Measurements from ENCODE around the gene GALNT6.

The GALNT6 gene

DNA sequence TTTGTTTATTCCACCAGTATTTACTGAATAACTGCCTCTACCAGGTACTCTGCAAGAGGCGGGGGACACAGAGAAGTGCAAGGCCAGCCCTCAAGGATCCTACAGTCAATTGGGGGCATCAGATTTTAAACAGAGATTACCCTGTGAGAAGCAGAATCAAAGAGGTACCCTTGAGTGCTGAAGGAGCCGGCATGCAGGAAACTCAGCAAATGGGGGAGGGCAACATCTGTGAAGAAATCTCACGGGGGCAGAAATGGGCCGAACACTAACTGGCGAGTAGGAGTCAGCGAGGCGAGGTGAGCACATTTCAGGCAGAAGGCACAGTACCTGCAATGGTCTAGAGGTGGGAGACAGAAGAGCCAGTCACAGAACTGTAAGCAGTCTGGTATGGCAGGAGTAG, 9.0 kb downstream of the GALNT6 start:
- no peak for DNase-seq (ENCODE audit: low read depth in 1 of 2, low spot score in 1 of 2)

DNA sequence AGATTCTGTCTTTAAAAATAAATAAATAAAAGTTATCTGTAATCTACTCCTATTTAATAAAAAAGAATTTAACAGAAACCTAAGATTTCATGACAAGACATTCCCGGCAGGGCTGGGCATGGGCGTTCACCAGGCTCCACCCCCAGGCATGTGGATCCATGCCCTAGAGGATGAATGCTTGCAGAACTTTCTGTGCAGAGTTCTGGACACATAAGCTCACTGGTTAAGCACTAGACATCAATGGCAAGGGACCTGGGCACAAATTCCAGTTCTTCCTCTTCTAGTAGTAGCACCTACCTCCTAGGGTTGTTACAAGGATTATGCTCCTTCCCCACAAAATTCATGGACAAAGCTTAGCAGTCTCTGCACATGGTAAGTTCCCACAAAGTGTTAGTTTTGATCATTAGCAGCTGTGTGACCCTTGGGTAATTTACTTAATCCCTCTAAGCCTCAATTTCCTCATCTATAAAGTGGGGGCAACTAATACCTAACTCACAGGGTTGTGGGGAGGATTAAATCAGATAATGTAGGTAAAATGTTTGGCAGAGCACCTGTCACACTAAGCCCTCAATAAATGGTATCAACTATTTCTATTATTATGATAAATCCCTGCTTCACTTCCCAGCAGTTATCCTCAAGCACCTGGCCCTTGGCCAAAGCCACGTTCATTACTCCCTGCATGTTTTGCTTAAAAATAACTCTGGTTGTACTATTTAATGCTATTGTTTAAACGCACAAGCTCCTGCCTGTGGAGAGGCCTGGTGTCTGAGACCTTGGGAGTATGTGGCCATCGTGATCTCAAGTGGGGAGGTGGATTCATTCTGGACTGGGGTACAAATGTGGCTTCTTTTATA, 9.8 kb downstream of the GALNT6 start:
- no peak for DNase-seq (ENCODE audit: low read depth in 1 of 2, low spot score in 1 of 2)

DNA sequence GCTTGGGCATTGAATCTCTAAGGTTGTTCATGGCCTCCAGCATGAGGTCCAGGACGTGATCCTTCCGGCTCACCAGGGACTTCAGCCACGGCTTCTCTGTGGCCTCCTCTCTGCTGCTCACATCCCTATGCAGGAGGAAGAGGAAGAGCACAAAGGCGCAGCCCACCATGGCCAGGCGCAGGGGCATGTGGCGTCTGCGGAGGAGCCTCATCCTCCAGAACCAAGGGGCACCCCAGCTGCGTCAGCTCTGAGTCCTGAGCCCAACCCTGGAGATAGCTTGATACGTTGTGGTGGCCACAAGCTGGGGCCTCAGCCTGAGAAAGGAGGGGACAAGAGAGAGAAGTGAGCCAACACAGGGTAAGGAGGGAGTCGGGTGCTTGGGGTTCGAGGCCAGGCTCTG, 11.6 kb downstream of the GALNT6 start:
- DNase-seq (ENCODE audit: low read depth in 1 of 2, low spot score in 1 of 2), result no peak

- no peak for DNase-seq (ENCODE audit: low read depth in 1 of 2, low spot score in 1 of 2)
Measured at GRCh38 chr12:51378749-51379148, 12.5 kb downstream of the GALNT6 start.

- DNase-seq (ENCODE audit: low read depth in 1 of 2, low spot score in 1 of 2), result no peak
Measured at GRCh38 chr12:51377099-51377984, 13.9 kb downstream of the GALNT6 start.

DNA sequence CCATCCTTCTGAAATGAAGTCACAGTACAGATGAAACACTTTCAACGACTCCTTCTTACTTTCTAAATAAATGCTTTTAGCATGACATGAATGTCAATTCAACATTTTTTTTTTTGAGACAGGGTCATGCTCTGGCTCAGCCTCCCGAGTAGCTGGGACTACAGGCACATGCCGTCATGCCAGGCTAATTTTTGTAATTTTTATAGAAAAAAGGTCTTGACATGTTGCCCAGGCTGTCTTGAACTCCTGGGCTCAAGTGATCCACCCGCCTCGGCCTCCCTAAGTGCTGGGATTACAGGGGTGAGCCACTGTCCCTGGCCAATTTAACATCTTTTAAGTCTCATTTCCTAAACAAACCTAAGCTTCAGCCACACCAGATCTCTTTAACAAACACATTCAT, 16.4 kb downstream of the GALNT6 start:
- no peak for DNase-seq (ENCODE audit: low read depth in 1 of 2, low spot score in 1 of 2)

DNA sequence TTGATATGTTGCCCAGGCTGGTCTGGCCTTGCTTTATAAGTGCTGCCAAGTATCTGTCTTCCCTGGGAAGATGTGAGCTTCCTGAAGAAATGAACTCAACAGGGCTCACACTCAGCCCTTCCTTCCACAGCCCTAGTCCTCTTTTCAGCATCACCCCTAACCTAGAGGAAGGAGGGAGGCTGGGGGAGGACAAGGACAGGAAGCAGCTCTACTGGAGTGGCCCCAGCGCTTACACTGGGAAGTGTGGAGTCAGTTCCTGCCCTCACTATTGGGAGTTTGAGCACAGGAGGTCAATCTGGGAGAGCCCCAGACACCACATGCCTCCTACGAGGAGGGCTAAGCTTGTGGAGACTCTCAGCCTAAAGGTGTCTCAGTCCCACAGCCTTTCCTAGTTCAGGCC, 16.8 kb downstream of the GALNT6 start:
- no peak for DNase-seq (ENCODE audit: low read depth in 1 of 2, low spot score in 1 of 2)

DNA sequence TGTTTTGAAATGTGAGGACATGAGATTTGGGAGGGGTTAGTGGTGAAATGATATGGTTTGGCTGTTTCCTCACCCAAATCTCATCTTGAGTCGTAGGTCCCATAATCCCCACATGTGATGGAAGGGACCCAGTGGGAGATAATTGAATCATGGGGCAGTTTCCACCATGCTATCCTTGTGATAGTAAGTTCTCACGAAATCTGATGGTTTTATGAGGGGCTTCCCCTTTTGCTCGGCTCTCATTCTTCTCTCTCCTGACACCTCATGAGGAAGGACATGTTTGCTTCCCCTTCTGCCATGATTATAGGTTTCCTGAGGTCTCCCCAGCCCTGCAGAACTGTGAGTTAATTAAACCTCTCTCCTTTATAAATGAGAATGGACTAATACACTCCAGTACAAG, 18.0 kb downstream of the GALNT6 start:
- DNase-seq (ENCODE audit: low read depth in 1 of 2, low spot score in 1 of 2), result no peak

DNA sequence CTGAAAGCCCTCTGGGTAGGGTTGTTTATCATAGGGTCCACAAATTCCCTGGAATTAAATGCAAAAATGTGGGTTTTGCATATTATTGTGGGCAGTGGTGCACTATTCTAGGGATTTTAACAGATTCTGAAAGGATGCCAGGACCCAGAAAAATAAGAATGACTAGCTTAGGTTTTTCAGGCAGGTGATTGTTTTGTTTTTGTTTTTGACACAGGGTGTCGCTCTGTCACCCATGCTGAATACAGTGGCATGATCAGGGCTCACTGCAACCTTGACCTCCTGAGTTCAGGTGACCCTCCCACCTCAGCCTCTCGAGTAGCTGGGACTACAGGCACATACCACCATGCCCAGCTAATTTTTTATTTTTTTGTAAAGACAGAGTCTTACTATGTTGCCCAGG, 19.2 kb downstream of the GALNT6 start:
- no peak for DNase-seq (ENCODE audit: low read depth in 1 of 2, low spot score in 1 of 2)

GRCh38 chr12:51371295-51371953, 19.8 kb downstream of the GALNT6 start:
- DNase-seq (ENCODE audit: low read depth in 1 of 2, low spot score in 1 of 2), result no peak

- DNase-seq (ENCODE audit: low read depth in 1 of 2, low spot score in 1 of 2), result no peak
Measured at GRCh38 chr12:51370667-51371066, 20.5 kb downstream of the GALNT6 start.

GRCh38 chr12:51369581-51369980, 21.6 kb downstream of the GALNT6 start:
- DNase-seq (ENCODE audit: low read depth in 1 of 2, low spot score in 1 of 2), result no peak

DNA sequence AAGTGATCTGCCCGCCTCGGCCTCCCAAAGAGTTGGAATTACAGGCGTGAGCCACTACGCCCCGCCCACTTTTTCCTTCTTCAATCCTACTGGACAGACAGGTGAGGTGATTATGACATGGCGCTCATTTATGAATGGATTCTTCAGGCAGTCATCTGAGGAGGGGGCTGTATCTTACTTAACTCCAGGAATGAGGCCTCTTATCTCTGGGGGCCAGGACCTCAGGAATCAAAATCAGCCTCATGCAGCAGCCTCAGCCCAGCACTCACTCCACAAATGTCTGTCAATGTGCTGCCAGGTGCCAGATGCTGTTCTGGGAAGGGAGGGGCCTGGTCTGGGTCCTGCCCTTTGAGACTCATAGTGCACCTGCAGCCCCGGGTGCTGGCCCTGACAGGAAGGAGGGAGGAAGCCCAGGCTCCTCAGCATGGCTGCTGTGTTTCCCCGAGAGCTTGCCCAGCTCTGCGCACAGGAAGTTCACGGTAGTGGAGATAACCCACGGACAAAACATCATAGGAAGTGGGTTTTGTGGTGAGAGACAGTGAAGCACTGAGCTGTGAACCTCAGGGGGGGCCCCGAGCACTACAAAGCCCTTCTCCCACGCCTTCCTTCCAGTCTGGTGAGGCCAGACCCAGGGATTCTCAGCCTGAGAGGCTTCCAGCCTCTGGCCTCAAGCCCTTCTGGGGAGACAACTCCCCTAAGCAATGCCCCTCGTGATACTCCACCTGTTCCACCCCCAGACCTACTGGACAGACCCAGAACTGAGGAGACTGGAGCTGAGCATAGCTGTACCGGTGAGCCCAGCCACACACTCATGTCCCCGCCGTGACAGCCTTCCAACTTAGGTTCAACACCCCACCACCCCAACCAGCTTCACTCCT, 22.3 kb downstream of the GALNT6 start:
- DNase-seq (ENCODE audit: low read depth in 1 of 2, low spot score in 1 of 2), result peak; percentile 58 to 84

DNA sequence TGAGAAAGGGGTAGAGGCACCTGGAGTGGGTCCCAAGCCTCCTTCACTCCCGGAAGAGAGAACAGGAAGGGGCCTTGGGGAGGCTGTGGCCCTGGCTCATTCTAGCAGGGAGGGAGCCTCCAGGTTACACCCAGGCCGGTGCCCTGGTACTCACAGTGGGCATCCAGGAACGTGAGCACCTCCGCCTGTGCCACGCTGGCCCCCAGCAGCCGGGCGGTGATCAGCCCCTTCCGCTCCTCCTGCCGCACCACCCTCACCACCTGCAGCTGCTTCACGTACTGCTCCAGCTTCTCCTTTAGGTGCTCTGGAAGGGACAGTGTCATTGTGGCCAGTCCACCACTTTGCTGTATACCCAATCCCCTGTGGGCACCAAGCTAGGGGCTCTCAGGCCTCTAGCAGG, 25.9 kb downstream of the GALNT6 start:
- DNase-seq (ENCODE audit: low read depth in 1 of 2, low spot score in 1 of 2), result no peak

DNA sequence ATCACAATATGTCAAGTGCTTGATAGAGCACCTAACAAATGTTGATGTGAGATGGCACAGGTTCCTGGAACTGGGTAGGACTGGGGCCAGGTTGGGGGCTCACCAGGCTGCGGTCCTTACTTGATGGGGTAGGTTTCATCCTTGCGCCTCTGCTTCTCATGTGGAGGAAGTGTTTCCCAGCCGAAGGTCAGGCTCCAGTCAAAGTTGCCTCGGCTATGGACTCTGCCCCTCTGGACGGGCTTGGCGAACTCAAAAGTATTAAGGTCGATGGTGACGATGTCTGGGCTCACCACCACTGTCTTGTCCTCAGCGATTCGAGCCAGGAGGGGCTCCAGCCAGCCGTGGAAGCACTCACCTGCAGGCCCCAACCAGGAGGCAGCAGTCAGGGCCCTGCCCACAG, 27.2 kb downstream of the GALNT6 start:
- DNase-seq (ENCODE audit: low read depth in 1 of 2, low spot score in 1 of 2), result no peak

DNA sequence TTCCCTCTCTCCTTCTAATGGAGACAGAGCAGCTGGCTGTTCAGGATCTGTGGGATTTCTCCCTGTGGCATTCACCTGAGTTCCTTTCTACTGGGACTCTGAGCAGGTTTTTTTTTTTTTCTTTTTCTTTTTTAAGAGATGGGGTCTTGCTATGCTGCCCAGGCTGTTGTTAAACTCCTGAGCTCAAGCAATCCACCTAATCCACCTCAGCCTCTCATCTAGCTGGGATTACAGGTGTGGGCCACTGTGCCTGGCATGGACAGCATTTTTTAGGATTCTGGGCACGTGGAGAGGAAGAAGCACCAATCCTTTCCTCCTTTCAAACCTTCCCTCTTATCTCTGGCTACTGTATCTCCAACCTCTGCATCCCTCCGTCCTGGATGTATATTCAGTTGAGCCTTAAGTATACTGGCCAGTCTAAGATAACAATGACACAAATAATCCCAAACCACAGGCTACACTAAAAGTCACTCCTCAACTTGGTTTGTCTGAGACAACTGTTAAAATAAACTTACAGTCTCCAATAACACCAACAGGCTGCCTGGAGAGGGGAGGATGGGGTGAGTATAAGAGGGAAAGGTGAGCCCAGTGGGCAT, 28.4 kb downstream of the GALNT6 start:
- no peak for DNase-seq (ENCODE audit: low read depth in 1 of 2, low spot score in 1 of 2)

- no peak for DNase-seq (ENCODE audit: low read depth in 1 of 2, low spot score in 1 of 2)
Measured at GRCh38 chr12:51362307-51362706, 28.9 kb downstream of the GALNT6 start.

- no peak for DNase-seq (ENCODE audit: low read depth in 1 of 2, low spot score in 1 of 2)
Measured at GRCh38 chr12:51361161-51362016, 29.8 kb downstream of the GALNT6 start.

DNA sequence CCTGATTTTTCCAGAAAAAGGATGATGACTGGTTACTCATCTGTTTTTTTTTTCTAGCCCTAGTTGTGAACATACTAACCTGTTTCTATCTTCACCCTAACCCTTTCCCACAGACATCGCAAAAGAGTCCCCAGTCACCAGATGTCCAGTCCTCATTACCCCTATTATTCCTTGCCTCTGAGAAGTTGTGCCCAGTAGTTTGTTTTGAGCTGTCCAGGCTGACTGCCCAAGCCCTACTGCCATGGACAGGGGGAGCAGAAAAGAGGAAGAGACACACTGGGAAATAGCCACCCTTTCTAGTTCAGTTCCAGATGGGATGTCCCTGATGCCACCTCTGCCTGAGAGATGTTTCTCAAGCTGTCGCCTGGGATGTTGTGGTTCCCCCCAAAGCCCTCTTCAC, 30.9 kb downstream of the GALNT6 start:
- no peak for DNase-seq (ENCODE audit: low read depth in 1 of 2, low spot score in 1 of 2)

Data from activated CD4-positive, alpha-beta T cell treated with anti-CD3 and anti-CD28 coated beads, Interleukin-2, amount 50 U/mL, for 24 hours (primary cell).